Brain pericyte (primary cell): ENCODE results near the gene LCE2B.

Experiments used
- DNase-seq: peaks from one replicate; pipeline ENCODE4 v3.0.0-alpha.2; 2012; ENCODE audit warnings: low read depth, low spot score

Gene LCE2B

DNA sequence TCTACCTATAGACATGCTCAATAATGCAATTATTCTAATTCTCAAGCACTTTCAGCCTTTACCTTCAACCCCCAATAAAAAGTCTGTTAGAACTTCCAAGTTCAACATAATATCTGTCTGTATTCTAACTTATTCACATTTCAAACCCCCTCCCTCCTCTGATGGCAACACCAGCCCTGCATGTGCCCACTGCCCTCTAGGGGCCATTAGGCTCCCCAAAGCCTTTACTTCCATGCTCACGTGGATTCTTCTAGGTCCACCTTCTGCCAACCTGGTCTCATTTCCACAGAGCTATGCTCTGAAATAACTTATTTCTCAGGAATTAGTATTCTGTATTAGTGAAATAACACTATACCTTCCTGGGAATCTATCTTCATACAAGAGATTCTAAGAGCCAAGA, 49.7 kb downstream of the LCE2B start:
- no peak for DNase-seq
